PC-3 (cell line): ENCODE results near the gene CLMN. TPM values are rescaled to one million over a fixed set of nuclear protein-coding genes. Genes with fewer than 3 reads are reported as not detected.
"Not testable (repeated sequence)": the region's sequence is repeated elsewhere in the genome, so short reads cannot be mapped to it uniquely, and the experiment has no call there.

Source experiments
- ATAC-seq: fragments of 200-7000 bp; cut with Tn5 transposase; 2 replicates; pipeline ENCODE4 v1.9.1; 2020; ENCODE audit warnings: mild to moderate bottlenecking, moderate library complexity
- BruUV-seq: library from RNA; stranded (reverse); fragments of 400-500 nt; replicated peaks from 2 replicates; lab custom pipeline; 2021; lab: Mats Ljungman, UMichigan
- CTCF ChIA-PET: fragments of 300-600 bp; sonication (Branson Sonifier 250); formaldehyde crosslinking; loops from one replicate; lab custom pipeline; 2022; ENCODE audit warnings: antibody characterized with exemption; lab: Charles Lee
- POLR2A ChIA-PET: fragments of 300-600 bp; sonication (Branson Sonifier 250); formaldehyde crosslinking; loops from one replicate; lab custom pipeline; 2022; ENCODE audit warnings: antibody characterized with exemption; ENCODE audit not compliant: unreplicated experiment; lab: Charles Lee
- DNase-seq: peaks from one replicate; pipeline ENCODE4 v3.0.0-alpha.2; 2015
- H2AFZ ChIP-seq: fragments of 300-600 bp; sonication (generic); 2 replicates; pipeline ENCODE4 v1.6.0; 2016; ENCODE audit warnings: antibody characterized with exemption, low read length
- H3F3A ChIP-seq: fragments of 300-600 bp; sonication (generic); one replicate; pipeline ENCODE4 v1.6.0; 2017; ENCODE audit warnings: antibody characterized with exemption, low read length, control low read depth, mild to moderate bottlenecking; ENCODE audit not compliant: unreplicated experiment
- H3K27ac ChIP-seq: fragments of 300-600 bp; sonication (generic); 2 replicates; pipeline ENCODE4 v1.5.1; 2016; ENCODE audit warnings: mild to moderate bottlenecking, low read length
- H3K27me3 ChIP-seq: fragments of 300-600 bp; sonication (generic); 2 replicates; pipeline ENCODE4 v1.6.1; 2016; ENCODE audit warnings: low read length, mixed read lengths
- H3K36me3 ChIP-seq: fragments of 300-600 bp; sonication (generic); 2 replicates; pipeline ENCODE4 v1.6.1; 2016; ENCODE audit warnings: low read depth, mixed run types, low read length, mixed read lengths
- H3K4me1 ChIP-seq: fragments of 300-600 bp; sonication (generic); 2 replicates; pipeline ENCODE4 v1.5.1; 2016; ENCODE audit warnings: low read length; ENCODE audit not compliant: insufficient read depth
- H3K4me2 ChIP-seq: fragments of 300-600 bp; sonication (generic); 2 replicates; pipeline ENCODE4 v1.6.0; 2016; ENCODE audit warnings: low read length
- H3K4me3 ChIP-seq: fragments of 300-600 bp; sonication (generic); 2 replicates; pipeline ENCODE4 v1.5.1; 2016; ENCODE audit warnings: mild to moderate bottlenecking, low read length, mixed read lengths
- H3K79me2 ChIP-seq: fragments of 300-600 bp; sonication (generic); 2 replicates; pipeline ENCODE4 v1.6.1; 2017; ENCODE audit warnings: low read length, mixed read lengths
- H3K9ac ChIP-seq: fragments of 300-600 bp; sonication (generic); 2 replicates; pipeline ENCODE4 v1.6.0; 2016; ENCODE audit warnings: mild to moderate bottlenecking, low read length
- H3K9me2 ChIP-seq: fragments of 300-600 bp; sonication (generic); replicated peaks from 2 replicates; pipeline ENCODE4 v1.6.1; 2016; ENCODE audit warnings: mixed run types, low read length, mixed read lengths
- H3K9me3 ChIP-seq: fragments of 300-600 bp; sonication (generic); 2 replicates; pipeline ENCODE4 v1.6.1; 2016; ENCODE audit warnings: low read length, mixed read lengths
- H4K20me1 ChIP-seq: fragments of 300-600 bp; sonication (generic); 2 replicates; pipeline ENCODE4 v1.6.1; 2016; ENCODE audit warnings: low read length, mixed read lengths
- EZH2 ChIP-seq: fragments of 300-600 bp; sonication (generic); IDR thresholded peaks from one replicate; pipeline ENCODE4 v1.6.1; 2017; ENCODE audit warnings: antibody characterized with exemption, mild to moderate bottlenecking, low read length; ENCODE audit not compliant: unreplicated experiment
- EZH2phosphoT487 ChIP-seq: fragments of 300-600 bp; sonication (generic); IDR thresholded peaks from 2 replicates; pipeline ENCODE4 v1.6.1; 2018; ENCODE audit warnings: mild to moderate bottlenecking, antibody characterized with exemption, low read length, borderline replicate concordance
- intact Hi-C: fragments of 100-400 bp; cut with micrococcal nuclease; formaldehyde crosslinking; loops from 2 replicates; pipeline ENCODE4 v1.9.0; 2023
- total RNA-seq: library from RNA; depleted of rRNA; stranded (reverse); fragments of >200 nt; gene quantifications from 2 replicates; pipeline ENCODE4 v1.2.3, GENCODE V29; 2014
- TF ChIP-seq, protein P1 (sequence below): fragments of 300-600 bp; sonication (generic); conservative IDR thresholded peaks from 2 replicates; pipeline ENCODE4 v1.5.1; 2017; ENCODE audit warnings: antibody characterized with exemption, low read depth, mild to moderate bottlenecking, low read length

The CLMN gene
- total RNA-seq, 1 experiment from 2014 or later: 3.5 TPM

DNA sequence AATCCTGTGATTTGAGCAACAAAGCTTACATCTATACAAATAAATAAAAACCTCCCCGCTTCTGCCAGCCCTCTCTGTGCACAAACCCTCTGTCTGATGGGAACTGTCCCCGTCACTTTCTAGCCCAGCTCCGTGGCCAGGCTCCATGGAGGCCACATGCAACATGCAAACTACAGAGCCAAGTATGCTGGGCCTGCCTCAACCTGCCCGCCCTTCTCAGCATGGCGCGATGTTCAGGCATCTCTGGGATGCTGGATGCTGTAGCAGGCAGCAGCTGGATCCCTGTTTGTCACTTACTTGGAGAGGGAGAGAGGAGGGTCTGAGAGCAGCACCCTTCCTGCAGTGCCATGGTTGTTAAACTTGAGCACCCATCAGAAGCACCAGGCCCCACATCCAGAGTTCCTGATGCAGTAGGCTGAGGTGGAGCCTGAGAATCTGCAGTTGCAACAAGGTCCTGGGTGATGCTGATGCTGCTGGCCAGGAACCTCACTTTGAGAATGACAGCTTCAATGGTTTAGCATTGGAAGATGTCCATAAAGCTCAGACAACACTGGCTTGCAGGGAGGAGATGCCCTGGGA, 32.4 kb downstream of the CLMN start:
- ChIA-PET POLR2A (no interaction called here), CTCF (no interaction called here)
- Histone ChIP-seq H3K36me3 (no peaks in the 10 kb centered on the region), H3F3A (no peaks in the 10 kb centered on the region), H3K27me3 (no peaks in the 10 kb centered on the region), H2AFZ (no peak overlapping the region), H3K27ac (no peak overlapping the region), H3K9ac (no peak overlapping the region), H3K79me2 (no peaks in the 10 kb centered on the region), H4K20me1 (no peaks in the 10 kb centered on the region), H3K9me3 (no peaks in the 10 kb centered on the region), H3K9me2 (no peaks in the 10 kb centered on the region), H3K4me2 (no peak overlapping the region), H3K4me1 (peaks cover 16% of the 10 kb centered on the region), H3K4me3 (no peak overlapping the region)
- intact Hi-C loops: no loop called here
- no TSS peak for BruUV-seq
- no peak for TF ChIP-seq EZH2phosphoT487
- TF ChIP-seq, protein P1, sequence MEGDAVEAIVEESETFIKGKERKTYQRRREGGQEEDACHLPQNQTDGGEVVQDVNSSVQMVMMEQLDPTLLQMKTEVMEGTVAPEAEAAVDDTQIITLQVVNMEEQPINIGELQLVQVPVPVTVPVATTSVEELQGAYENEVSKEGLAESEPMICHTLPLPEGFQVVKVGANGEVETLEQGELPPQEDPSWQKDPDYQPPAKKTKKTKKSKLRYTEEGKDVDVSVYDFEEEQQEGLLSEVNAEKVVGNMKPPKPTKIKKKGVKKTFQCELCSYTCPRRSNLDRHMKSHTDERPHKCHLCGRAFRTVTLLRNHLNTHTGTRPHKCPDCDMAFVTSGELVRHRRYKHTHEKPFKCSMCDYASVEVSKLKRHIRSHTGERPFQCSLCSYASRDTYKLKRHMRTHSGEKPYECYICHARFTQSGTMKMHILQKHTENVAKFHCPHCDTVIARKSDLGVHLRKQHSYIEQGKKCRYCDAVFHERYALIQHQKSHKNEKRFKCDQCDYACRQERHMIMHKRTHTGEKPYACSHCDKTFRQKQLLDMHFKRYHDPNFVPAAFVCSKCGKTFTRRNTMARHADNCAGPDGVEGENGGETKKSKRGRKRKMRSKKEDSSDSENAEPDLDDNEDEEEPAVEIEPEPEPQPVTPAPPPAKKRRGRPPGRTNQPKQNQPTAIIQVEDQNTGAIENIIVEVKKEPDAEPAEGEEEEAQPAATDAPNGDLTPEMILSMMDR: no peak
- TF ChIP-seq EZH2: no peak
- no peak for ATAC-seq
- no peak for DNase-seq

DNA sequence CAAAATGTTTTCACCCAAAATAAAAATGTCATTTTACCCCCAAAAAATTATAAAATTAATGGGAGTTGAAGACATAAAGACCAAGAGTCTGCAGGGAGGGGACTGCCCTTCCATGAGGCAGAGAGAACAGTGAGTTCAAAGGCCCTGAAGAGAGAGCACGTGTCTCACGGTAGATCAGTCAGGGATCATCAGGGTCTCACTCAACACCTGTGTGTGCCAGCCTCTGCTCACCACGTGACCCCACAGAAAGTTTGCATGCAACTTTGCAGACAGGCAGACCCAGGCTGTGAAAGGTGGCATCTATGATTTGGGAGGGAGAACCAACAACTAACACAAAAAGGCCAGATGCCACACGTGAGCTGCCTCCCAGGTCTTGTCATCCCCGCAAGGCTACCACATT, 33.1 kb downstream of the CLMN start:
- H3K9me3 ChIP-seq: no peaks in the 10 kb centered on the region
- H4K20me1 ChIP-seq: no peaks in the 10 kb centered on the region
- ChIA-PET CTCF (no interaction called here), POLR2A (no interaction called here)
- DNase-seq (no peak), ATAC-seq (no peak)
- no peaks in the 10 kb centered on the region for H3K79me2 ChIP-seq
- H3K27me3 ChIP-seq: no peaks in the 10 kb centered on the region
- H3K9ac ChIP-seq: no peak overlapping the region
- TF ChIP-seq EZH2phosphoT487: no peak
- no peak for TF ChIP-seq EZH2
- TF ChIP-seq, protein P1: no peak
- intact Hi-C loops: no loop called here
- H3K4me1 ChIP-seq: peaks cover 12% of the 10 kb centered on the region
- H3F3A ChIP-seq: no peaks in the 10 kb centered on the region
- no peaks in the 10 kb centered on the region for H3K36me3 ChIP-seq
- no peak overlapping the region for H2AFZ ChIP-seq
- no TSS peak for BruUV-seq
- H3K4me3 ChIP-seq: no peak overlapping the region
- no peak overlapping the region for H3K4me2 ChIP-seq
- H3K9me2 ChIP-seq: no peaks in the 10 kb centered on the region
- no peak overlapping the region for H3K27ac ChIP-seq

DNA sequence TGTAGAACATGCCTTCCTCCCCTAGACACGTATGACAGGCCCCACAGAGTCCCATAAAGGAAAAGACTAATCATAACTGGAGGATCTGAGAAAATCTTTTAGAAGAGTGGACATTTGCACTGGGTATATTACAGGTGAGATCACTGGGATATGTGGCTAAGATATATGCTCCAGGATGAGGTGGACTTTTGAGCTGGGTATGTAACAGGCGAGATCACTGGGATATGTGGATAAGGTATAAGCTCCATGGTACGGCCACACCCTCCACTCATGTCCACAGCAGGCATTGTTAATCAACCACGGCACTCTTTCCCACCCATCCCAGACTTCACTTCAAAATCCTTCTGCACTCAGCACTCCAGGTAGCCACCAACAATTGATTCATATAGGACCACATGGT, 34.1 kb downstream of the CLMN start:
- ChIA-PET CTCF (no interaction called here), POLR2A (no interaction called here)
- DNase-seq: no peak
- TF ChIP-seq EZH2phosphoT487 (no peak), EZH2 (no peak)
- TF ChIP-seq, protein P1: no peak
- peaks cover 1% of the 10 kb centered on the region for H3K4me1 ChIP-seq
- H2AFZ ChIP-seq: no peak overlapping the region
- H3K27me3 ChIP-seq: no peaks in the 10 kb centered on the region
- no peaks in the 10 kb centered on the region for H3K79me2 ChIP-seq
- no peak overlapping the region for H3K4me2 ChIP-seq
- H3K9me3 ChIP-seq: no peaks in the 10 kb centered on the region
- no peaks in the 10 kb centered on the region for H3K36me3 ChIP-seq
- no peaks in the 10 kb centered on the region for H4K20me1 ChIP-seq
- no peak overlapping the region for H3K27ac ChIP-seq
- intact Hi-C loops: no loop called here
- no peak for ATAC-seq
- H3K9me2 ChIP-seq: no peaks in the 10 kb centered on the region
- no peak overlapping the region for H3K4me3 ChIP-seq
- no TSS peak for BruUV-seq
- H3K9ac ChIP-seq: no peak overlapping the region
- no peaks in the 10 kb centered on the region for H3F3A ChIP-seq

DNA sequence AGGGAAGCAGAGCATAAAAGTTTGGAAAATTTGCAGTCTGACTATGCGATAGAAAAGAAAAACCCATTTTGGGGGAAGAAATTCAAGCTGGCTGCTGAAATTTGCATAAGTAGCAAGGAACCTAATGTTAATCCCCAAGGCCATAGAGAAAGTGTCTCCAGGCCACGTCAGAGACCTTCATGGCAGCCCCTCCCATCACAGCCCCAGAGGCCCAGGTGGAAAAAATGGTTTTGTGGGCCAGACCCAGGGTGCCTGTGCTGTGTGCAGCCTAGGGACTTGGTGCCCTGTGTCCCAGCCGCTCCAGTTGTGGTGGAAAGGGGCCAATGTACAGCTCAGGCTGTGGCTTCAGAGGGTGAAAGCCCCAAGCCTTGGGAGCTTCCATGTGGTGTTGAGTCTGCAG, 35.9 kb downstream of the CLMN start:
- H3K27me3 ChIP-seq, H3K9me2 ChIP-seq, H3F3A ChIP-seq, H3K9ac ChIP-seq, BruUV-seq, POLR2A ChIA-PET, ATAC-seq, H3K4me1 ChIP-seq, H2AFZ ChIP-seq, H3K4me3 ChIP-seq, intact Hi-C loops, H3K27ac ChIP-seq, H4K20me1 ChIP-seq, H3K9me3 ChIP-seq, H3K36me3 ChIP-seq, DNase-seq, H3K79me2 ChIP-seq, H3K4me2 ChIP-seq, CTCF ChIA-PET: not testable (repeated sequence)
